ENCODE measurements around the gene ADCK2. TPM values are rescaled to one million over a fixed set of nuclear protein-coding genes. Genes with fewer than 3 reads are reported as not detected.
"Not testable (repeated sequence)": the region's sequence is repeated elsewhere in the genome, so short reads cannot be mapped to it uniquely, and the experiment has no call there.

The ADCK2 gene
- polyA plus RNA-seq, 4 donors: 23.9 to 26.9 (median 24.8) TPM

DNA sequence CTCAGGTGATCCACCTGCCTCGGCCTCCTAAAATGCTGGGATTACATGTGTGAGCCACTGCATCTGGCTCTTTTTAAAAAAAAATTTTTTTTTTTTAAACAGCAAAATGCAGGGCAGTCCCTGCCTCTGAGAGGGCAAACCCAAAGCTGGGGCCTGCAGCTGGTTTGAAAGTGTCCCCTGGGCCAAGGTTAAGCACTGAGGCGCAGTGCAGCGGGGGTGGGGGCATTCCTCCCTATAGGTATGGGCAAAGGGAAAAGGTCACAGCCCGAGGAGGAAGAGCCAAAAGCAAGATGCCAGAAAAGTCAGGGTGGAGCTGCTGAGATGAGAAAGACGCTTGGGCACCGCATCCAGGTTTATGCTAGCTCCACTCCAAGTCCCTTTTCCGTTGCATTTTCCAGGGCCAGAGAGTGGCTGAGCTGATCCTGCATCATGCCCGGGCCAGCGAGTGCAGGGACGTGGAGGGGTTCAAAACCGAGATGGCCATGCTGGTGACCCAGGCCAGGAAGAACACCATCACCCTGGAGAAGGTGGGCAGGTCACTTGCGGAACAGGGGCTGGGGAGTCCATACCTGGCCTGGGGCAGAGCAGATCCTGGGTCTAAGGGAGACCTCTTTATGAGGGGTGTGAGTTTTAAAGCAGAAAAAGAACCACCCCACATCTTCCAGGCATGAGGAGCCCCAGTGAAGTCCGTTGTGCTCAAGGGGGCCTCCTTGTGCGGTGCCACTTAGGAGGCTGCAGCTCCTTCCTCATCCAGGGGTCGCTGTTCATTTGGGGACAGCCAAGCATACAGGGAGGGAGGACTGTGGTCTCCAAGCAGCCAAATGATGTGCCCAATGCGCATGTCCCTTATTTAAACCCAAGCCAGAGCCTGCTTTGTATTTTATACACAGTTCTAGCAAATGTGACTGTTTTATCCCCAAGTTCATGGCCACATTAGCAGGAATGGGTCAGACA, 16.7 kb downstream of the ADCK2 start:
- no peak for DNase-seq (ENCODE audit: low read depth in 4 of 4, low spot score in 3 of 4)

DNA sequence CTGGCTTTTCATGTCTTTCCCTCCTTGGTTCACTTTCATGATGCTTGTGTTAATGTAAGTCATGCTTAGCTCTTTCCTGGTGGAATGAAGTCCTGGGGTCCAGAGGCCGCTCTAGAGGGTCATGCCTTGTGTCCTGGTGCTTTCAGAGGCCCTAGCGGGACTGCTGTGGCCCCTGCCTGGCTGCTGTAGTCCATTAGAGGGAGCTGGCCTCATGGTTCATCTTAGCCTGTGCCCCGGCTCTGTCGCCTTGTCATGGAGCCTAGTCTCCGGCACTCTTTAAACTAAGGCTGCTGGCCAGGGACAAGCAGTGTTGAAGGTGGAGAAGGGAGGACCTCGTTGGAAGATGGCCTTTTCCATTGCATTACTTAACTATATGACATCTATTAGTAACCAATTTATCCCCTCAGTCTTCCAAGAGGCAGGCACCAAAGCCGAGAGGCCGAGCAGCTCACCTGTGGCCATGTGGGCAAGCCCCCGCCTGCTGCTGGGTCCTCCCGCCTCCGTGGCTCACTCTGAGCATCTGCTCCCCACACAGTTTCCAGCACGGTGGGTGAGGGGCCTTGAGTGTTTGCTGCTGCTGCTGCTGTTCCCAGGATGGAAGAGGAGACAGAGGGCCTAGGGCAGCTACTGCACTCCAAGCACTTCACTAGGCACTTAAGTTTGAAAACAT, 18.8 kb downstream of the ADCK2 start:
- no peak for DNase-seq (ENCODE audit: low read depth in 4 of 4, low spot score in 3 of 4)

- not testable (repeated sequence) for DNase-seq (ENCODE audit: low read depth in 4 of 4, low spot score in 3 of 4)
Observed at GRCh38 chr7:140693849-140694248, 21.1 kb downstream of the ADCK2 start.

GRCh38 chr7:140694592-140694991, 21.8 kb downstream of the ADCK2 start:
- no peak for DNase-seq (ENCODE audit: low read depth in 4 of 4, low spot score in 3 of 4)

- no peak for DNase-seq (ENCODE audit: low read depth in 4 of 4, low spot score in 3 of 4)
Observed at GRCh38 chr7:140695381-140695780, 22.6 kb downstream of the ADCK2 start.

- peak in 3 of 4 donors; percentile 89 to 90 (median 90) for DNase-seq (ENCODE audit: low read depth in 4 of 4, low spot score in 3 of 4)
Observed at GRCh38 chr7:140696024-140696679, 23.4 kb downstream of the ADCK2 start.

DNA sequence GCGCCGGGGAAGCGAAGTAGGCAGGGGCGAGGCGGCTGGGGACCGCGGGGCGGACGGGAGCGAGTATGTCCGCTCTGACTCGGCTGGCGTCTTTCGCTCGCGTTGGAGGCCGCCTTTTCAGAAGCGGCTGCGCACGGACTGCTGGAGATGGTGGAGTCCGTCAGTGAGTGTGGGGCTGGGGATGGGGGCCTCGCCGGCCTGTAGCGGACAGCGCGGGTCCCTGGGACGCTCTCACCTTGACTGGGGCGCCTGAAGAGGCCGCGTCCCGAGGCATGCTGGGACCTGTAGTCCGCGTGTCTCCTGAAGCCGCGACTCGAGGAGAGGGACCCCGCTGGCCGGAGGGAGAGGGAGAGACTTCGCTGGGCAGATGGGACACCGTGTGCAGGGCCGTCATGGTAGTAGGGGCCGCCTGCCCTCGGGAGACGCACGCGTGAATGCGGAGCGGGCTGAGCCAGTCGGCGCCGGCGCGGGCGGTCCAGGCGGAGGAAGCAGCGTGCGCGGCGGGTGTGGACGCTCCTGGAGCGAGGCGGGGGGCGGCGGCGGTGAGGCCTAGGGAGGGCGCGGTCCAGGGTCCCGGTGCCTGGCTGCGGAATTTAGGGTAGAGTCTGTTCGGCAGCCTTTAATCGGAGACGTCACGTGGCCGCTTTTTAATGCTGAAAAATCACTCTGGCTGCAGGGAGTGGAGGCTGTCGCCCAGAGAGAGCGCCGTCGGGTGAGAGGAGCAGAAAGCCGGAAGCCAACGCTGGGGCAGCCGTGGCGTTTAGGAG, 24.1 kb downstream of the ADCK2 start, which contains the start of gene NDUFB2:
TSS of gene NDUFB2 (plus strand) at position 29 of the 767 bp plus-strand sequence. CDS start at position 66, 37 bp downstream.
- DNase-seq (ENCODE audit: low read depth in 4 of 4, low spot score in 3 of 4): peak; percentile 73 to 91 (median 78)

DNA sequence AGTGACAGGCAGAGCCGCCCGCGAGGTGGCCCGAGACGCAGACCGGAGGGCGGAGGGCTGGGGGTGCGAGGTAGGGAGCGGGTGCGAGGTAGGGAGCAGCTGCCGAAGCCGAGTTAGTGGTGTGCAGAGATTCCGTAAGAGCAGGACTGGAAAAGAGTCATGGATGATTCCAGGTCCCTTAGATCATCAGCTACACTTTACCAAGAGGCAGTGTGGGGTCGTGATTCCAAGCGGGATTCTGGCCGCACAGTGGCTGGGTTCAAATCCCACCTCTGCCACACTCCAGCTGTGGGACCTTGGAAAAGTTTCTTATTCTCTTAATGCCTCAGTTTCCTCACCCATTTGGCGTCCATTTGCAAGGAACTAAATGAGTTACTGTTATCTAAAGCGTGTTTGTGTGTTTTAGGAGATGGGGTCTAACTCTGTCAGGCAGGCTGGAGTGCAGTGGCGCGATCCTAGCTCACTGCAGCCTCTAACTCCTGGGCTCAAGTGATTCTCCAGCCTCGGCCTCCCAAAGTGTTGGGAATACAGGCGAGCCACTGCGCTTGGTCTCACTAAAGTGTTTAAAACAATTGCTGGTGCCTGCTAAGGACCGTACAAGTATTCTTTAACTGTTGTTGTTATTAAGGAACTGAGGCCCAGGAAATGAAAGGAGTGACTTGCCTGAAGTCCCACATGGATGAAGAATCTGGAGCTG, 24.9 kb downstream of the ADCK2 start:
- DNase-seq (ENCODE audit: low read depth in 4 of 4, low spot score in 3 of 4): no peak

GRCh38 chr7:140698477-140698876, 25.7 kb downstream of the ADCK2 start:
- DNase-seq (ENCODE audit: low read depth in 4 of 4, low spot score in 3 of 4): no peak

DNA sequence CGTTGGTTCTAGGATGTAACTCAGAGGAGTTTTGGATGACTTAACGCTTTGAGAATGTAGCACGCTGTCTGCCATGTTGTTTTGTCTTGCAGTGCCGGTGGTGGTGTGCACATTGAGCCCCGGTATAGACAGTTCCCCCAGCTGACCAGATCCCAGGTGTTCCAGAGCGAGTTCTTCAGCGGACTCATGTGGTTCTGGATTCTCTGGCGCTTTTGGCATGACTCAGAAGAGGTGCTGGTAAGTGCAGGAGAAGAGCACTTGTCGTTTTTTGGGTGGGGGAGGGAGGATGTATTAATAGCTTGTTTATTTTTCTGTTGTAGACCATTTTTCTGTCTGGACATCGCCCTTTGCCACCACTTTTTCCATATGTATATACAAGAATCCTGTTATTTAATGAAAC, 30.0 kb downstream of the ADCK2 start:
- no peak for DNase-seq (ENCODE audit: low read depth in 4 of 4, low spot score in 3 of 4)

DNA sequence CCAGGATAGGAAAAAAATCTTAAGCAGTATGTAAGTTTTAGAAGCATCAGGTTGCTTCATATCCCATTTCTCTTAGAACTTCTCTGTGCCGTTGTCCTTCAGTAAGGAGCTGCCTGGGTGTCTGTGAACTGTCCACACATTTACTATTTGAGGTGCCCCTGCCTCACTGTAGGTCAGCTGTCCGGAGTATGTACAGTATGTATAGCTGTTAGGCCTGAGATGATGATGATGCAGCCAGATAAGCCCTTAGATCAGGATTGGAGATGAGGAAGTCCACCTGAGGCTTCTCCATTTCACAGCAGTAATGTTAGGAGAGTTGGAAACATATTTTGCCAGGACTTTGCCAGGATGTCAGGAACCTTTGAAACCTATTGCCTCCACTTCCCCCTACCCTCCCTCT, 31.5 kb downstream of the ADCK2 start:
- no peak for DNase-seq (ENCODE audit: low read depth in 4 of 4, low spot score in 3 of 4)

- no peak for DNase-seq (ENCODE audit: low read depth in 4 of 4, low spot score in 3 of 4)
Observed at GRCh38 chr7:140707132-140707531, 34.4 kb downstream of the ADCK2 start.

- DNase-seq (ENCODE audit: low read depth in 4 of 4, low spot score in 3 of 4): not testable (repeated sequence)
Observed at GRCh38 chr7:140708764-140709163, 36.0 kb downstream of the ADCK2 start.

GRCh38 chr7:140712392-140712791, 39.6 kb downstream of the ADCK2 start:
- not testable (repeated sequence) for DNase-seq (ENCODE audit: low read depth in 4 of 4, low spot score in 3 of 4)

GRCh38 chr7:140714331-140715040, 41.7 kb downstream of the ADCK2 start:
- DNase-seq (ENCODE audit: low read depth in 4 of 4, low spot score in 3 of 4): no peak

GRCh38 chr7:140719721-140720120, 47.0 kb downstream of the ADCK2 start:
- no peak for DNase-seq (ENCODE audit: low read depth in 4 of 4, low spot score in 3 of 4)

- no peak for DNase-seq (ENCODE audit: low read depth in 4 of 4, low spot score in 3 of 4)
Observed at GRCh38 chr7:140722254-140722653, 49.5 kb downstream of the ADCK2 start.

DNA sequence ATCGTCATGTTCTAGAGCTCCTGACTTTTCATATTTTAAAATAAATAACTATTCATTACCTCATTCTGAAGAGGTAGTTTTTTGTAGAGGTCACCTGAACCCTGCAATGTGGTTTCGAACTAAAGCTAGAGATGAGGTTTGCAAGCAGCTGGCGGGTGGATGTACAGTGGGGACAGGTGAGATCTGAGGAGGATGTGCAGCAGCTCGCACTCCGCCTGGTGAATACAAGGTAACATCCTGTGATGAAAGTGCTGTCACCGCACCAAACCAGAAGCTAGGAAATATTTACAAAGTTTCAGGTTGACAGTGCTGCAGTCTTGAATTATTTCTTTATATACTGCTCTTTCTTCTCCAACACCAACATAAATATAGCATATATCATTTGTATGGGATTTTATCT, 50.3 kb downstream of the ADCK2 start:
- no peak for DNase-seq (ENCODE audit: low read depth in 4 of 4, low spot score in 3 of 4)

GRCh38 chr7:140723574-140723973, 50.8 kb downstream of the ADCK2 start:
- DNase-seq (ENCODE audit: low read depth in 4 of 4, low spot score in 3 of 4): no peak

All from right renal pelvis (tissue), 4 donors.